ENCODE results near the gene HTT. TPM values are rescaled to one million over a fixed set of nuclear protein-coding genes. Genes with fewer than 3 reads are reported as not detected.

The HTT gene
- total and polyA plus RNA-seq, 5 donors from 2014 or later: 4.8 to 101 (median 6.4) TPM

GRCh38 chr4:3041192-3042142 lies 33.0 kb upstream of the HTT start:
- H3K9me3 ChIP-seq (ENCODE audit: control insufficient read depth in 2 of 2, low read length in 2 of 2): peaks cover 0 to 9% of the 10 kb centered on the region in 2 experiments
- H3K36me3 ChIP-seq (ENCODE audit: control insufficient read depth, insufficient read depth, low read length): no peaks in the 10 kb centered on the region
- peaks cover 58% of the 10 kb centered on the region for H3K4me1 ChIP-seq (ENCODE audit: control insufficient read depth, insufficient read depth, low read length, poor library complexity, severe bottlenecking)
- ATAC-seq (ENCODE audit: low read depth in 2 of 2): peak; percentile 38 to 44
- peak overlapping the region; percentile 55 for H3K27ac ChIP-seq (ENCODE audit: insufficient read depth, low read length, poor library complexity, severe bottlenecking)
- Mint-ChIP-seq H3K27ac (peak overlapping the region in 2 of 3 donors; percentile 81 to 95), H3K36me3 (peaks cover 4% of the 10 kb centered on the region), H3K9me3 (peaks cover 0 to 6% (median 2%) of the 10 kb centered on the region in 7 donors), H3K4me3 (peak overlapping the region; percentile 83 to 91 (median 86)), H3K4me1 (peaks cover 15 to 68% (median 35%) of the 10 kb centered on the region in 4 donors), H3K27me3 (peaks cover 28% of the 10 kb centered on the region)
- DNase-seq: peak in 2 of 3 donors; percentile 35 to 80
- H3K4me3 ChIP-seq (ENCODE audit: low read depth, low read length): peak overlapping the region; percentile 2
- H3K27me3 ChIP-seq (ENCODE audit: control insufficient read depth, insufficient read depth, low read length): no peaks in the 10 kb centered on the region

GRCh38 chr4:3042226-3042625 lies 32.3 kb upstream of the HTT start:
- H3K4me3 Mint-ChIP-seq: peak overlapping the region; percentile 83 to 91 (median 86)
- Histone ChIP-seq H3K4me3 (ENCODE audit: low read depth, low read length) (peak overlapping the region; percentile 2), H3K9me3 (ENCODE audit: control insufficient read depth in 2 of 2, low read length in 2 of 2) (peaks cover 0 to 9% of the 10 kb centered on the region in 2 experiments), H3K4me1 (ENCODE audit: control insufficient read depth, insufficient read depth, low read length, poor library complexity, severe bottlenecking) (peaks cover 60% of the 10 kb centered on the region), H3K27me3 (ENCODE audit: control insufficient read depth, insufficient read depth, low read length) (no peaks in the 10 kb centered on the region), H3K27ac (ENCODE audit: insufficient read depth, low read length, poor library complexity, severe bottlenecking) (no peak overlapping the region), H3K36me3 (ENCODE audit: control insufficient read depth, insufficient read depth, low read length) (no peaks in the 10 kb centered on the region)
- DNase-seq (no peak), ATAC-seq (ENCODE audit: low read depth in 2 of 2) (no peak)
- peak overlapping the region; percentile 43 to 95 (median 81) for H3K27ac Mint-ChIP-seq
- peaks cover 4% of the 10 kb centered on the region for H3K36me3 Mint-ChIP-seq
- H3K27me3 Mint-ChIP-seq: peaks cover 28% of the 10 kb centered on the region
- peaks cover 0 to 6% (median 2%) of the 10 kb centered on the region in 7 donors for H3K9me3 Mint-ChIP-seq
- peaks cover 15 to 65% (median 32%) of the 10 kb centered on the region in 4 donors for H3K4me1 Mint-ChIP-seq

- peak overlapping the region in 3 of 4 donors; percentile 35 to 77 (median 68) for H3K4me3 Mint-ChIP-seq
- peaks cover 36% of the 10 kb centered on the region for H3K27me3 Mint-ChIP-seq
- peaks cover 4% of the 10 kb centered on the region for H3K36me3 Mint-ChIP-seq
- peaks cover 0 to 9% of the 10 kb centered on the region in 2 experiments for H3K9me3 ChIP-seq (ENCODE audit: control insufficient read depth in 2 of 2, low read length in 2 of 2)
- no peak overlapping the region for H3K27ac Mint-ChIP-seq
- ATAC-seq (ENCODE audit: low read depth in 2 of 2) (no peak), DNase-seq (no peak)
- peaks cover 55% of the 10 kb centered on the region for H3K4me1 ChIP-seq (ENCODE audit: control insufficient read depth, insufficient read depth, low read length, poor library complexity, severe bottlenecking)
- no peak overlapping the region for H3K27ac ChIP-seq (ENCODE audit: insufficient read depth, low read length, poor library complexity, severe bottlenecking)
- no peaks in the 10 kb centered on the region for H3K27me3 ChIP-seq (ENCODE audit: control insufficient read depth, insufficient read depth, low read length)
- H3K4me3 ChIP-seq (ENCODE audit: low read depth, low read length): no peak overlapping the region
- peaks cover 11 to 63% (median 32%) of the 10 kb centered on the region in 4 donors for H3K4me1 Mint-ChIP-seq
- no peaks in the 10 kb centered on the region for H3K36me3 ChIP-seq (ENCODE audit: control insufficient read depth, insufficient read depth, low read length)
- H3K9me3 Mint-ChIP-seq: peaks cover 0 to 6% (median 2%) of the 10 kb centered on the region in 7 donors
Measured at GRCh38 chr4:3043282-3044020, 31.0 kb upstream of the HTT start.

- H3K4me3 Mint-ChIP-seq: peak overlapping the region; percentile 69 to 86 (median 82)
- H3K27ac ChIP-seq (ENCODE audit: insufficient read depth, low read length, poor library complexity, severe bottlenecking): no peak overlapping the region
- H3K36me3 ChIP-seq (ENCODE audit: control insufficient read depth, insufficient read depth, low read length): no peaks in the 10 kb centered on the region
- H3K4me1 ChIP-seq (ENCODE audit: control insufficient read depth, insufficient read depth, low read length, poor library complexity, severe bottlenecking): peaks cover 54% of the 10 kb centered on the region
- H3K27me3 Mint-ChIP-seq: peaks cover 41% of the 10 kb centered on the region
- peak; percentile 60 to 86 (median 83) for DNase-seq
- H3K9me3 ChIP-seq (ENCODE audit: control insufficient read depth in 2 of 2, low read length in 2 of 2): peaks cover 0 to 9% of the 10 kb centered on the region in 2 experiments
- peaks cover 0 to 6% (median 2%) of the 10 kb centered on the region in 7 donors for H3K9me3 Mint-ChIP-seq
- H3K4me1 Mint-ChIP-seq: peaks cover 10 to 59% (median 31%) of the 10 kb centered on the region in 4 donors
- H3K36me3 Mint-ChIP-seq: peaks cover 4% of the 10 kb centered on the region
- peak; percentile 72 to 73 for ATAC-seq (ENCODE audit: low read depth in 2 of 2)
- H3K4me3 ChIP-seq (ENCODE audit: low read depth, low read length): peak overlapping the region; percentile 41
- H3K27ac Mint-ChIP-seq: peak overlapping the region; percentile 41 to 94 (median 94)
- no peaks in the 10 kb centered on the region for H3K27me3 ChIP-seq (ENCODE audit: control insufficient read depth, insufficient read depth, low read length)
Measured at GRCh38 chr4:3044870-3045819, 29.3 kb upstream of the HTT start.

GRCh38 chr4:3046162-3046561 lies 28.3 kb upstream of the HTT start:
- ATAC-seq (ENCODE audit: low read depth in 2 of 2): no peak
- H3K27ac Mint-ChIP-seq: peak overlapping the region in 1 of 3 donors; percentile 94
- H3K9me3 ChIP-seq (ENCODE audit: control insufficient read depth in 2 of 2, low read length in 2 of 2): peaks cover 0 to 9% of the 10 kb centered on the region in 2 experiments
- no peak overlapping the region for H3K4me3 Mint-ChIP-seq
- H3K36me3 ChIP-seq (ENCODE audit: control insufficient read depth, insufficient read depth, low read length): no peaks in the 10 kb centered on the region
- H3K4me1 ChIP-seq (ENCODE audit: control insufficient read depth, insufficient read depth, low read length, poor library complexity, severe bottlenecking): peaks cover 48% of the 10 kb centered on the region
- no peak overlapping the region for H3K27ac ChIP-seq (ENCODE audit: insufficient read depth, low read length, poor library complexity, severe bottlenecking)
- DNase-seq: no peak
- no peaks in the 10 kb centered on the region for H3K27me3 ChIP-seq (ENCODE audit: control insufficient read depth, insufficient read depth, low read length)
- H3K27me3 Mint-ChIP-seq: peaks cover 51% of the 10 kb centered on the region
- H3K4me3 ChIP-seq (ENCODE audit: low read depth, low read length): no peak overlapping the region
- peaks cover 4% of the 10 kb centered on the region for H3K36me3 Mint-ChIP-seq
- peaks cover 10 to 53% (median 31%) of the 10 kb centered on the region in 4 donors for H3K4me1 Mint-ChIP-seq
- H3K9me3 Mint-ChIP-seq: peaks cover 0 to 6% (median 2%) of the 10 kb centered on the region in 7 donors

- Histone ChIP-seq H3K27ac (ENCODE audit: insufficient read depth, low read length, poor library complexity, severe bottlenecking) (peak overlapping the region; percentile 41), H3K4me3 (ENCODE audit: low read depth, low read length) (no peak overlapping the region), H3K9me3 (ENCODE audit: control insufficient read depth in 2 of 2, low read length in 2 of 2) (peaks cover 0 to 9% of the 10 kb centered on the region in 2 experiments), H3K27me3 (ENCODE audit: control insufficient read depth, insufficient read depth, low read length) (no peaks in the 10 kb centered on the region), H3K4me1 (ENCODE audit: control insufficient read depth, insufficient read depth, low read length, poor library complexity, severe bottlenecking) (peaks cover 43% of the 10 kb centered on the region), H3K36me3 (ENCODE audit: control insufficient read depth, insufficient read depth, low read length) (no peaks in the 10 kb centered on the region)
- H3K9me3 Mint-ChIP-seq: peaks cover 0 to 6% (median 2%) of the 10 kb centered on the region in 7 donors
- peaks cover 10 to 49% (median 30%) of the 10 kb centered on the region in 4 donors for H3K4me1 Mint-ChIP-seq
- H3K36me3 Mint-ChIP-seq: peaks cover 4% of the 10 kb centered on the region
- H3K27ac Mint-ChIP-seq: peak overlapping the region in 1 of 3 donors; percentile 92
- H3K27me3 Mint-ChIP-seq: peaks cover 53% of the 10 kb centered on the region
- H3K4me3 Mint-ChIP-seq: peak overlapping the region in 2 of 4 donors; percentile 87 to 88
- ATAC-seq (ENCODE audit: low read depth in 2 of 2) (no peak), DNase-seq (no peak)
Measured at GRCh38 chr4:3046623-3047022, 27.9 kb upstream of the HTT start.

Measured in CD4-positive, CD25-positive, alpha-beta regulatory T cell (primary cell).